Thyroid gland (tissue), 4 donors: Measurements from ENCODE around the gene GALNT5.

Source experiments
- CTCF ChIP-seq, 6 experiments: fragments of 200-600 bp in 3 of 6; fragments of 450-650 bp in 3 of 6; sonication (generic) in 3 of 6; IDR thresholded peaks; one replicate each; pipeline ENCODE4 v1.5.1; 2016 to 2019; ENCODE audit warnings: antibody characterized with exemption in 6 of 6, mild to moderate bottlenecking in 2 of 6, inconsistent platforms in 1 of 6, moderate library complexity in 1 of 6
- POLR2A ChIP-seq, 2 donors: fragments of 450-650 bp; IDR thresholded peaks; one replicate each; pipeline ENCODE4 v1.6.1; 2017; ENCODE audit warnings: antibody characterized with exemption in 2 of 2, mild to moderate bottlenecking in 2 of 2, moderate library complexity in 1 of 2

GRCh38 chr2:157334335-157334734 lies 76.8 kb downstream of the GALNT5 start:
- TF ChIP-seq CTCF (IDR thresholded peaks at IDR 0.05) (no peak), POLR2A (IDR thresholded peaks at IDR 0.05) (no peak)
